HepG2 (cell line): ENCODE data around the gene GGT7. TPM values are rescaled to one million over a fixed set of nuclear protein-coding genes. Genes with fewer than 3 reads are reported as not detected.

Experiments
- AGO2 ChIP-seq: fragments of 200-400 bp; formaldehyde crosslinking; optimal IDR thresholded peaks from 2 replicates; pipeline ENCODE3; 2017; ENCODE audit warnings: mild to moderate bottlenecking, low read depth, low read length, moderate library complexity
- ARNT2 ChIP-seq: sonication (generic); formaldehyde crosslinking; IDR thresholded peaks from 2 replicates; pipeline ENCODE4 v1.8.0; 2022; ENCODE audit warnings: mild to moderate bottlenecking, low read depth, missing genetic modification reagents, moderate library complexity
- CBX2 ChIP-seq, 2 experiments: fragments of 200-600 bp in 1 of 2; sonication (generic); formaldehyde crosslinking in 1 of 2; IDR thresholded peaks; 2 replicates each; pipeline versions ENCODE4 v1.7.0 to v1.8.1; 2018 to 2022; ENCODE audit warnings: low read depth in 2 of 2, low read length in 1 of 2, mild to moderate bottlenecking in 1 of 2, missing genetic modification reagents in 1 of 2
- CENPBD1 ChIP-seq: sonication (generic); formaldehyde crosslinking; IDR thresholded peaks from 2 replicates; pipeline ENCODE4 v1.8.0; 2022; ENCODE audit warnings: missing genetic modification reagents, low read depth, mild to moderate bottlenecking, borderline replicate concordance
- FOSL2 ChIP-seq: sonication (generic); formaldehyde crosslinking; IDR thresholded peaks from 2 replicates; pipeline ENCODE4 v1.4.0; 2020; ENCODE audit warnings: missing genetic modification reagents
- HNF1A ChIP-seq, 2 experiments: sonication (generic) in 1 of 2; formaldehyde crosslinking in 1 of 2; IDR thresholded peaks; 2 replicates each; pipeline versions ENCODE4 v1.4.0 to v1.6.1; 2016 to 2020; ENCODE audit warnings: borderline replicate concordance in 1 of 2, low read depth in 1 of 2, mild to moderate bottlenecking in 1 of 2, missing genetic modification reagents in 1 of 2
- HNF4G ChIP-seq, 2 experiments: sonication (generic) in 1 of 2; formaldehyde crosslinking in 1 of 2; IDR thresholded peaks; 2 replicates each; pipeline versions ENCODE4 v1.4.0 to v1.6.1; 2011 to 2020; ENCODE audit warnings: borderline replicate concordance in 2 of 2, low read depth in 2 of 2, mild to moderate bottlenecking in 2 of 2, low read length in 1 of 2, missing genetic modification reagents in 1 of 2, moderate library complexity in 1 of 2
- HNRNPLL ChIP-seq: fragments of 200-400 bp; formaldehyde crosslinking; IDR thresholded peaks from 2 replicates; pipeline ENCODE4 v1.6.1; 2017; ENCODE audit warnings: mild to moderate bottlenecking, low read depth, low read length; ENCODE audit not compliant: poor library complexity, severe bottlenecking
- IKZF4 ChIP-seq: sonication (generic); formaldehyde crosslinking; IDR thresholded peaks from 2 replicates; pipeline ENCODE4 v1.5.1; 2020; ENCODE audit warnings: borderline replicate concordance, mild to moderate bottlenecking, low read depth, missing genetic modification reagents; ENCODE audit errors: not compliant biosample characterization
- IRX3 ChIP-seq: sonication (generic); formaldehyde crosslinking; IDR thresholded peaks from 2 replicates; pipeline ENCODE4 v1.8.1; 2023; ENCODE audit warnings: mild to moderate bottlenecking, low read depth, missing genetic modification reagents, borderline replicate concordance
- JDP2 ChIP-seq: sonication (generic); formaldehyde crosslinking; IDR thresholded peaks from 2 replicates; pipeline ENCODE4 v1.8.1; 2022; ENCODE audit warnings: missing genetic modification reagents, borderline replicate concordance
- KMT2A ChIP-seq: sonication (generic); formaldehyde crosslinking; IDR thresholded peaks from 2 replicates; pipeline ENCODE4 v1.4.0; 2020; ENCODE audit warnings: missing genetic modification reagents
- MATR3 ChIP-seq: sonication (generic); formaldehyde crosslinking; IDR thresholded peaks from 2 replicates; pipeline ENCODE4 v1.4.0; 2020; ENCODE audit warnings: missing genetic modification reagents
- MEIS1 ChIP-seq: sonication (generic); formaldehyde crosslinking; IDR thresholded peaks from 2 replicates; pipeline ENCODE4 v1.9.0; 2021; ENCODE audit warnings: mild to moderate bottlenecking, missing genetic modification reagents, moderate library complexity, borderline replicate concordance
- NFIC ChIP-seq: IDR thresholded peaks from 2 replicates; pipeline ENCODE4 v1.6.1; 2012; ENCODE audit warnings: mild to moderate bottlenecking, low read length, inconsistent platforms
- PITX1 ChIP-seq: sonication (generic); formaldehyde crosslinking; IDR thresholded peaks from 2 replicates; pipeline ENCODE4 v1.5.1; 2020; ENCODE audit warnings: mild to moderate bottlenecking, missing genetic modification reagents
- RARG ChIP-seq: sonication (generic); formaldehyde crosslinking; IDR thresholded peaks from 2 replicates; pipeline ENCODE4 v1.4.0; 2020; ENCODE audit warnings: low read depth, mild to moderate bottlenecking, missing genetic modification reagents
- RFX1 ChIP-seq: fragments of 450-650 bp; IDR thresholded peaks from 2 replicates; pipeline ENCODE4 v1.6.1; 2017
- SPEN ChIP-seq: sonication (generic); formaldehyde crosslinking; IDR thresholded peaks from 2 replicates; pipeline ENCODE4 v1.5.1; 2020; ENCODE audit warnings: low read depth, mild to moderate bottlenecking, missing genetic modification reagents
- ZBTB1 ChIP-seq: sonication (generic); formaldehyde crosslinking; IDR thresholded peaks from 2 replicates; pipeline ENCODE4 v1.4.0; 2020; ENCODE audit warnings: missing genetic modification reagents, borderline replicate concordance
- ZC3H4 ChIP-seq: sonication (generic); formaldehyde crosslinking; IDR thresholded peaks from 2 replicates; pipeline ENCODE4 v1.4.0; 2020; ENCODE audit warnings: missing genetic modification reagents, borderline replicate concordance
- ZMYM4 ChIP-seq: sonication (generic); formaldehyde crosslinking; IDR thresholded peaks from 2 replicates; pipeline ENCODE4 v1.8.1; 2023; ENCODE audit warnings: mild to moderate bottlenecking, missing genetic modification reagents
- ZNF580 ChIP-seq: IDR thresholded peaks from 2 replicates; pipeline ENCODE4 v1.6.1; 2016; ENCODE audit warnings: low read depth, borderline replicate concordance
- ZNF605 ChIP-seq: sonication (generic); formaldehyde crosslinking; IDR thresholded peaks from 2 replicates; pipeline ENCODE4 v1.8.0; 2022; ENCODE audit warnings: mild to moderate bottlenecking, missing genetic modification reagents
- ZNF713 ChIP-seq: sonication (generic); formaldehyde crosslinking; IDR thresholded peaks from 2 replicates; pipeline ENCODE4 v1.4.0; 2020; ENCODE audit warnings: mild to moderate bottlenecking, missing genetic modification reagents
- ZSCAN9 ChIP-seq: IDR thresholded peaks from 2 replicates; pipeline ENCODE4 v1.6.1; 2016; ENCODE audit warnings: borderline replicate concordance
- polyA plus RNA-seq, 8 experiments: library from polyadenylated mRNA; depleted of rRNA in 3 of 8; stranded (reverse) in 7 of 8; unstranded in 1 of 8; fragments of >200 nt; fragmentation: Illumina TruSeq in 4 of 8; extraction: Trizol in 4 of 8; gene quantifications; 2 replicates each; pipeline versions ENCODE4 v1.2.1 to v1.2.3, GENCODE V29; 2011 to 2016; ENCODE audit warnings: low read depth in 4 of 8, missing spikeins in 1 of 8, mixed read lengths in 1 of 8; ENCODE audit not compliant: insufficient read depth in 1 of 8
- total RNA-seq, 5 experiments: library from RNA; depleted of rRNA; stranded (reverse); fragments of >200 nt; fragmentation: Illumina TruSeq; extraction: Trizol; gene quantifications; 2 replicates each; pipeline ENCODE4 v1.2.3, GENCODE V29; 2016; ENCODE audit warnings: low read depth in 1 of 5

The GGT7 gene
- total and polyA plus RNA-seq, 2 of the 13 experiments (the other 11 are each of a cell fraction or from before 2014, with no cell fraction given): 6.6 to 23.0 TPM

GRCh38 chr20:34824452-34824805 is 48.2 kb downstream of the GGT7 start (continued):
- TF ChIP-seq ZNF713 (CRISPR knock-in tag): no peak
- TF ChIP-seq HNF1A (IDR thresholded peaks at IDR 0.05; ENCODE audit: low read depth): no peak
- no peak for TF ChIP-seq HNF1A (CRISPR knock-in tag; IDR thresholded peaks at IDR 0.05; ENCODE audit: borderline replicate concordance)
- 0 out of 2 replicates have a peak, but pooled peaks have one; percentile 70 for TF ChIP-seq ZNF605 (CRISPR knock-in tag)
- TF ChIP-seq PITX1 (CRISPR knock-in tag): no peak
- no peak for TF ChIP-seq HNF4G (IDR thresholded peaks at IDR 0.05; ENCODE audit: borderline replicate concordance, low read depth, low read length)
- TF ChIP-seq HNF4G (CRISPR knock-in tag; IDR thresholded peaks at IDR 0.05; ENCODE audit: borderline replicate concordance, low read depth): no peak
- no peak for TF ChIP-seq SPEN (CRISPR knock-in tag)
- no peak for TF ChIP-seq CBX2 (IDR thresholded peaks at IDR 0.05; ENCODE audit: low read depth, low read length)
- TF ChIP-seq CBX2 (CRISPR knock-in tag; IDR thresholded peaks at IDR 0.05; ENCODE audit: low read depth): no peak
- TF ChIP-seq NFIC: no peak
- TF ChIP-seq RFX1: no peak
- no peak for TF ChIP-seq IRX3 (CRISPR knock-in tag)
- TF ChIP-seq MATR3 (CRISPR knock-in tag): no peak
- 0 out of 2 replicates have a peak, but pooled peaks have one; percentile 7 for TF ChIP-seq MEIS1 (CRISPR knock-in tag)
- no peak for TF ChIP-seq IKZF4 (CRISPR knock-in tag)
- TF ChIP-seq ZBTB1 (CRISPR knock-in tag): no peak
- no peak for TF ChIP-seq ZNF580 (CRISPR knock-in tag)
- no peak; the same call in 1 of the 2 replicates for TF ChIP-seq FOSL2 (CRISPR knock-in tag)
- TF ChIP-seq ARNT2 (CRISPR knock-in tag): no peak
- TF ChIP-seq JDP2 (CRISPR knock-in tag): no peak
- TF ChIP-seq KMT2A (CRISPR knock-in tag): 0 out of 2 replicates have a peak, but pooled peaks have one; percentile 24
- TF ChIP-seq RARG: no peak
- no peak for TF ChIP-seq AGO2
- TF ChIP-seq ZSCAN9 (CRISPR knock-in tag): no peak
- no peak for TF ChIP-seq CENPBD1 (CRISPR knock-in tag)
- TF ChIP-seq ZMYM4 (CRISPR knock-in tag): no peak
- no peak for TF ChIP-seq ZC3H4 (CRISPR knock-in tag)
- TF ChIP-seq HNRNPLL: no peak
